ENCODE data around the gene KRTCAP2. TPM values are rescaled to one million over a fixed set of nuclear protein-coding genes. Genes with fewer than 3 reads are reported as not detected.
A peak's percentile ranks its signal among the peaks of the same experiment; 100 is the strongest.

The KRTCAP2 gene
- total and polyA plus RNA-seq, 10 of the 15 experiments (the other 5 are each of a cell fraction or from before 2014, with no cell fraction given), result 61.3 to 238 (median 141) TPM

DNA sequence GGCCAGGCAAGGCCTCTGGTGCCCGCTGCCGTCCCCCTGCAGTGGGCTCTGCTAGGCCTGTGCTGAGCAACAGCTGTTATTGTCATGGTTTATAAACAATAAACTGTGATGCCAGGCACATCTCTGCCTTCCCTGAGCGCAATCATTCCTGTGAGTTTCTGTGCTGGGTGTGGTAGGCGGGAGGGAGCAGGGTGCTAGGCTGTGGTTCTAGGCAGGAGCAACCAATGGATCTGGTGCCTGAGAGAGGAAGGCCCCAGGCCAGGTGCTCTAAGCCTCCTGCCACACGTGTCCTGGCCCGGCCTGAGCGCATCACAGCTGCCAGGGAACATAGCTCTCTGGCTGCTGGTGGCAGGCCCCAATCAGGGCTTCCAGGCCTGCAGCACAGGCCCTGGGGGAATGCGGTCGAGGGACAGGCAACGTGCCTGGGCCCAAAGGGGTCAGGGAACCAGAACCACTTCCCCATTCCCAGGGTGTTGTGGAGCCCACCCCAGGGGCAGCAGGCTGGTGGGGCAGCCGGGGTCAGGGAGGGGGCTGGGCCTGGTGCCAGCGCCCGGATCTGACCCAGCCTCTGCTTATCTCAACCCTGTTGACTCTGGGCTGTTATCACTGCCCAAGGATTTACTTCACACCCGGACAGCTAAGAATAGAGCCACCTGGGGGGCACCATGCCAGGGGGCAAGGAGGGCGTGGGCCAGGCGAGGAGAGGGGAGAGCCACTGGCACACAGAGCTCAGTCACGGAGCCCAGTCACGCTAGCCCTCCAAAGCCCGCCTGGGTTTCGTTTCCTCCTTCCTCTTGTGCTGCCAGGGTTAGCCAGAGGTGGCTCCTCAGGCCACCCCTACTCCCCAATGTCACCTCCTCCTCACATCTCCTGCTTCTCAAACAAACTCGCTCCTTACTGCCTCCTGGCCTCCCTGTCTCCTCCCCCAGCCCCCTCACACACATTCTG lies 12.0 kb upstream of the KRTCAP2 start:
- DNase-seq (ENCODE audit: low read depth, low spot score) (peak; percentile 72), FAIRE-seq (peak; percentile 91), ATAC-seq (peak; percentile 99)
- peak overlapping the region; percentile 86 for H3K4me2 ChIP-seq (ENCODE audit: control insufficient read depth, insufficient read depth)
- ChIA-PET RAD21 (ENCODE audit: unreplicated experiment) (interaction anchor here (1.0 to 1.9 kb wide), 8 partner anchors 9 to 42 kb away, joined by 3 to 13 read pairs (median 6); partner anchors contain the start of gene KRTCAP2), SMC1A (ENCODE audit: uncharacterized antibody, unreplicated experiment) (interaction anchor here (1.0 to 2.6 kb wide), 5 partner anchors 8 to 39 kb away, joined by 3 to 17 read pairs (median 12); partner anchors contain the start of gene KRTCAP2), CTCF (interaction anchor here (1.0 to 2.9 kb wide), 8 partner anchors 8 to 101 kb away, joined by 4 to 63 read pairs (median 8); partner anchors contain the start of genes KRTCAP2 and TRIM46), POLR2A (interaction anchor here (1.4 to 2.8 kb wide), 6 partner anchors 8 to 43 kb away, joined by 4 to 23 read pairs (median 8); partner anchors contain the start of gene KRTCAP2)
- intact Hi-C loops (cut with micrococcal nuclease; ENCODE audit: unreplicated experiment) (no loop called here), in situ Hi-C loops (cut with MboI) (no loop called here)
- H3K27me3 ChIP-seq (replicated peaks in 1 of 2; ENCODE audit: control insufficient read depth in 2 of 2, insufficient read depth in 2 of 2, low read length in 1 of 2), result no peaks in the 10 kb centered on the region
- WGBS (ENCODE audit: insufficient coverage, insufficient replicate concordance, low lambda C conversion rate, missing lambda C conversion rate), result 23% methylated on average over 21 of the region's 21 CpGs
- no peaks in the 10 kb centered on the region for H3K36me3 ChIP-seq (ENCODE audit: control insufficient read depth in 2 of 2, insufficient read depth in 2 of 2, low read length in 1 of 2)
- H3K79me2 ChIP-seq (ENCODE audit: control insufficient read depth, insufficient read depth, low read length), result no peaks in the 10 kb centered on the region
- H3K27ac ChIP-seq (ENCODE audit: control insufficient read depth, insufficient read depth), result peak overlapping the region; percentile 72
- no peak overlapping the region for H3K4me3 ChIP-seq
- no peaks in the 10 kb centered on the region for H4K20me1 ChIP-seq (ENCODE audit: control insufficient read depth, insufficient read depth)
- peak overlapping the region; percentile 72 for H3K9ac ChIP-seq (ENCODE audit: control insufficient read depth, insufficient read depth, low read length)
- no peaks in the 10 kb centered on the region for H3K9me3 ChIP-seq (replicated peaks; ENCODE audit: control insufficient read depth, insufficient read depth, low read length)
- no TSS peak for BruUV-seq (replicated peaks)
- peaks cover 21% of the 10 kb centered on the region for H3K4me1 ChIP-seq (ENCODE audit: control insufficient read depth, insufficient read depth, low read length)
- H2AFZ ChIP-seq (ENCODE audit: control insufficient read depth, low read depth, low read length), result peak overlapping the region; percentile 90
- TF ChIP-seq NFYA (IDR thresholded peaks at IDR 0.05; ENCODE audit: borderline replicate concordance, low read depth, low read length), result no peak
- TF ChIP-seq KDM1A (IDR thresholded peaks at IDR 0.05; ENCODE audit: borderline replicate concordance), result no peak
- no peak for TF ChIP-seq NR2C2 (IDR thresholded peaks at IDR 0.05; ENCODE audit: borderline replicate concordance, control insufficient read depth, insufficient read length, low read depth)
- peak; percentile 60 for TF ChIP-seq MEF2B (IDR thresholded peaks at IDR 0.05; ENCODE audit: partially characterized antibody, poor library complexity, severe bottlenecking)
- TF ChIP-seq, protein P1, sequence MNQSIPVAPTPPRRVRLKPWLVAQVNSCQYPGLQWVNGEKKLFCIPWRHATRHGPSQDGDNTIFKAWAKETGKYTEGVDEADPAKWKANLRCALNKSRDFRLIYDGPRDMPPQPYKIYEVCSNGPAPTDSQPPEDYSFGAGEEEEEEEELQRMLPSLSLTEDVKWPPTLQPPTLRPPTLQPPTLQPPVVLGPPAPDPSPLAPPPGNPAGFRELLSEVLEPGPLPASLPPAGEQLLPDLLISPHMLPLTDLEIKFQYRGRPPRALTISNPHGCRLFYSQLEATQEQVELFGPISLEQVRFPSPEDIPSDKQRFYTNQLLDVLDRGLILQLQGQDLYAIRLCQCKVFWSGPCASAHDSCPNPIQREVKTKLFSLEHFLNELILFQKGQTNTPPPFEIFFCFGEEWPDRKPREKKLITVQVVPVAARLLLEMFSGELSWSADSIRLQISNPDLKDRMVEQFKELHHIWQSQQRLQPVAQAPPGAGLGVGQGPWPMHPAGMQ (IDR thresholded peaks at IDR 0.05; ENCODE audit: borderline replicate concordance), result no peak
- TF ChIP-seq RELA (IDR thresholded peaks at IDR 0.05; ENCODE audit: borderline replicate concordance, partially characterized antibody), result no peak
- TF ChIP-seq, protein P2, sequence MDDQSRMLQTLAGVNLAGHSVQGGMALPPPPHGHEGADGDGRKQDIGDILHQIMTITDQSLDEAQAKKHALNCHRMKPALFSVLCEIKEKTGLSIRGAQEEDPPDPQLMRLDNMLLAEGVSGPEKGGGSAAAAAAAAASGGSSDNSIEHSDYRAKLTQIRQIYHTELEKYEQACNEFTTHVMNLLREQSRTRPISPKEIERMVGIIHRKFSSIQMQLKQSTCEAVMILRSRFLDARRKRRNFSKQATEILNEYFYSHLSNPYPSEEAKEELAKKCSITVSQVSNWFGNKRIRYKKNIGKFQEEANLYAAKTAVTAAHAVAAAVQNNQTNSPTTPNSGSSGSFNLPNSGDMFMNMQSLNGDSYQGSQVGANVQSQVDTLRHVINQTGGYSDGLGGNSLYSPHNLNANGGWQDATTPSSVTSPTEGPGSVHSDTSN (IDR thresholded peaks at IDR 0.05; ENCODE audit: insufficient replicate concordance, low read depth, low read length), result no peak
- TF ChIP-seq NR2F1 (conservative IDR thresholded peaks at IDR 0.05), result peak; percentile 82
- TF ChIP-seq RAD51 (IDR thresholded peaks at IDR 0.05), result no peak
- TF ChIP-seq, protein P3, sequence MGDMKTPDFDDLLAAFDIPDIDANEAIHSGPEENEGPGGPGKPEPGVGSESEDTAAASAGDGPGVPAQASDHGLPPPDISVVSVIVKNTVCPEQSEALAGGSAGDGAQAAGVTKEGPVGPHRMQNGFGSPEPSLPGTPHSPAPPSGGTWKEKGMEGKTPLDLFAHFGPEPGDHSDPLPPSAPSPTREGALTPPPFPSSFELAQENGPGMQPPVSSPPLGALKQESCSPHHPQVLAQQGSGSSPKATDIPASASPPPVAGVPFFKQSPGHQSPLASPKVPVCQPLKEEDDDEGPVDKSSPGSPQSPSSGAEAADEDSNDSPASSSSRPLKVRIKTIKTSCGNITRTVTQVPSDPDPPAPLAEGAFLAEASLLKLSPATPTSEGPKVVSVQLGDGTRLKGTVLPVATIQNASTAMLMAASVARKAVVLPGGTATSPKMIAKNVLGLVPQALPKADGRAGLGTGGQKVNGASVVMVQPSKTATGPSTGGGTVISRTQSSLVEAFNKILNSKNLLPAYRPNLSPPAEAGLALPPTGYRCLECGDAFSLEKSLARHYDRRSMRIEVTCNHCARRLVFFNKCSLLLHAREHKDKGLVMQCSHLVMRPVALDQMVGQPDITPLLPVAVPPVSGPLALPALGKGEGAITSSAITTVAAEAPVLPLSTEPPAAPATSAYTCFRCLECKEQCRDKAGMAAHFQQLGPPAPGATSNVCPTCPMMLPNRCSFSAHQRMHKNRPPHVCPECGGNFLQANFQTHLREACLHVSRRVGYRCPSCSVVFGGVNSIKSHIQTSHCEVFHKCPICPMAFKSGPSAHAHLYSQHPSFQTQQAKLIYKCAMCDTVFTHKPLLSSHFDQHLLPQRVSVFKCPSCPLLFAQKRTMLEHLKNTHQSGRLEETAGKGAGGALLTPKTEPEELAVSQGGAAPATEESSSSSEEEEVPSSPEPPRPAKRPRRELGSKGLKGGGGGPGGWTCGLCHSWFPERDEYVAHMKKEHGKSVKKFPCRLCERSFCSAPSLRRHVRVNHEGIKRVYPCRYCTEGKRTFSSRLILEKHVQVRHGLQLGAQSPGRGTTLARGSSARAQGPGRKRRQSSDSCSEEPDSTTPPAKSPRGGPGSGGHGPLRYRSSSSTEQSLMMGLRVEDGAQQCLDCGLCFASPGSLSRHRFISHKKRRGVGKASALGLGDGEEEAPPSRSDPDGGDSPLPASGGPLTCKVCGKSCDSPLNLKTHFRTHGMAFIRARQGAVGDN (IDR thresholded peaks at IDR 0.05), result peak; percentile 93
- no peak for TF ChIP-seq ZBED1 (IDR thresholded peaks at IDR 0.05; ENCODE audit: borderline replicate concordance)
- no peak for TF ChIP-seq POLR2AphosphoS2 (IDR thresholded peaks at IDR 0.05; ENCODE audit: low read depth, low read length)

Data from GM12878 (cell line).